ENCODE measurements around the gene GRIK4.

GRIK4 gene

DNA sequence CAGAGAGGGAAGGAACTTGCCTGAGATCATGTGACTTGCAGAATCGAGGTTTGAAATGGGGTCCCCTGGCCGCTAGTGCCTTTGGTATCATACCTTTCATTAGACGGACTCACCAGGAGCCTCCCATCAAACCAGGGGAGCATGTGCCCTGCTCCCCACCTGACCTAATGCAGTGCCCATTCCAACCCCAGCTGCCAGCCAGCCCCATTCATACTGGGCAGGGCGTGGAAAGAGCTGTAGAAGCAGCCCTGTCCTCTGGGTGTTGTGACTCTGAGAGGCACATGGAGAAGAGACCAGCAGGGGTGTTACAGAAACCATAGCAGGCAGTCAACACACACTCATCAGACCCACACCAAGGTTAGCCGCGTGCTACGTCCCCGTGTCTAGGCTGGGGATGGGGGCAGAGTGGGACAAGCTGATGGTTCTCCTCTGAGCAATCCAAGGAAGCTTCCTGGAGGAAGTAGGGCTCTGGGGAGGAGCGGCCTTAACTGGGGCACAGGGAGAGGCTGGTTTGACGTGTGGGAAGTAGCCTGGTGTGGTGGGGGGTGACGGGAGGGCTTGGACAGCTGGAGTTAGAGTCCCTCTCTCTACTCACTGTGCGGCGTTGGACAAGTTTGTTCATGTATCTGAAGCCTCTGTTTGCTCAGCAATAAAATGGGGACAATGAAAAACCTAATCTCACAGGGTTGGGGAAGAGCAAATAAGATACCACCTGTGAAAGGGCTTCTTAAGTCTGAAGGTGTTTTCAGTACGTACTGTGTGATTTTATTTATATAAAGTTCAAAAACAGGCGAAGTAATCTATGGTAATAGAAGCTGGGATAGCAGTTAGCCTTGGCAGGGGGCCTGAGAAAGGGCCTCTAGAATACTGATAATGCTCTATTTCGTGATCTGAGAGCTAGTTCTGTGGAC, 14.0 kb downstream of the GRIK4 start:
- DNase-seq (ENCODE audit: low read depth) = no peak

DNA sequence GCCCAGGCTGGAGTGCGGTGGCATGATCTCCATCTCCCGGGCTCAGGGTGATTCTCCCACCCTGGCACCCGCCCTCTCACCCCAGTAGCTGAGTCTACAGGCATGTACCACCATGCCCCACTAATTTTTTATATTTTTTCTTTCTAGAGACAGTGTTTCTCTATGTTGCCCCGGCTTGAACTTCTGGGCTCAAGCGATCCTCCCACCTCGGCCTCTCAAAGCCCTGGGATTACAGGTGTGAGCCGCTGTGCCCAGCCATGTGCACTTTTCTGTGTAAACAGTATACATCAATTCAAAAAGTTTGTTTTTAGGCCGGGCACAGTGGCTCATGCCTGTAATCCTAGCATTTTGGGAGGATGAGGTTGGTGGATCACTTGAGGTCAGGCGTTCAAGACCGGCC, 14.7 kb downstream of the GRIK4 start:
- DNase-seq (ENCODE audit: low read depth) = no peak

DNA sequence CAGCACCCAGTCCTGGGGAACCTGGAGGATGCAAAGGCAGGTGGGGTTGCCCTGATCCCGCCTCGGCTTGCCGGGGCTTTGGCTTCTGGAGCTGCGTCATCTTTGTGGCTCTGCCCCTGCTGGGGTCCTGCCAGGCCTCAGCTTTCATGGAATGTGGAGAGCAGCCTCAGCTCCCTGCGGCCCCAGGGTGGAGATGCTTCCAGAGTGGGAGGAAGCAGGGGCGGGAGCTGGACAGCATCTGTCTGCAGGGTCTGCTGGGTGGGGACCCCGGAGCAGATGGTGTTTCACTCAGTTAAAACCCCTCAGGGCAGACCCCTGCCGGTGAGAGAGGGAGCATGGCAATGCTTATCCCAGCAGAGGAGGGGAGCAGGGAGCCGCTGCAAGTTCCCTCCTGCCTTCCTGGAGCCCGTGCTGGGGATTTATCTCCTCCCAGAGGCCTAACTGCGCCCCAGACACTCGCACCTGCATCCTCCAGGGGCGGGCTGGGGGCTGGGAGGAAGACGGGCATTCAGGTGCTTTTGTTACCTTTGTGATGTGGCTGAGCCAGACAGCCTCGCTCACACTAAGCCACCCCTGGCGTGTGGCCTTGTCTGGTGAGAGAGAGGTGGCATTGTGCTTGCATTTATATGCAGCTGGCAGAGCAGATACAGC, 15.7 kb downstream of the GRIK4 start:
- no peak for DNase-seq (ENCODE audit: low read depth)

DNA sequence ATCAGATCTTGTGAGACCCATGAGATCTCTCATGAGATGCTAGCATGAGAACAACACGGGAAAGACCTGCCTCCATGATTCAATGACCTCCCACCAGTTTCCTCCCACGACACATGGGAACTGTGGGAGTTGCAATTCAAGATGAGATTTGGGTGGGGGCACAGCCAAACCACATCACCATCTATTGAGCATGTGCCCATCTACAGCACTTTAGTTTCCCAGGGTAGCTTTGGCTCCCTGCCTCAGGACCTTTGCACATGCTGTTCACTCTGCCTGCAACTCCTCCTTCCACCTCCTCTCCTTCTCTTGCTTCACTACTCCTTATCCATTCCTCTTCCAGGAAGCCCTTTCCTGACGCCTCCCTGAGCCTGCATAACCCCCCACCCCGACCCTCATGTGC, 17.2 kb downstream of the GRIK4 start:
- DNase-seq (ENCODE audit: low read depth) = no peak

DNA sequence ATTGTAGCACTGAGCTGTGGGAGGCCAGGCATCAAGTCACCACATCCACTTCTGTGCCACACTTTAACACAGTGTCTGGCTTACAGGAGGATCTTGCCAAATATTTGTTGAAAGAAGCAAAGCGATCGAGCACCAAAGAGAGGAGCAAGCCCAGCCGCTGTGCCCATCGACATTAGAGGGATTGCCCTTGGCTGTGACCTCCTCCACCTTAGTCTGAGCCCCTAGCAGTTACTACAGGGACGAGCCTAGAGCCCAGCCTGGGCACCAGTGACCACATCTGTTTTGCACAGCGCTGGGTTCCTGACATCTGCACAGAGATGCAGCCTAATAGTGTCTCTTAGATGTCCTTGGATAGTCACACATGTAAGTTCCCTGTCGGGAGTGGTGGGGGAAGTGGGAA, 17.7 kb downstream of the GRIK4 start:
- DNase-seq (ENCODE audit: low read depth) = no peak

DNA sequence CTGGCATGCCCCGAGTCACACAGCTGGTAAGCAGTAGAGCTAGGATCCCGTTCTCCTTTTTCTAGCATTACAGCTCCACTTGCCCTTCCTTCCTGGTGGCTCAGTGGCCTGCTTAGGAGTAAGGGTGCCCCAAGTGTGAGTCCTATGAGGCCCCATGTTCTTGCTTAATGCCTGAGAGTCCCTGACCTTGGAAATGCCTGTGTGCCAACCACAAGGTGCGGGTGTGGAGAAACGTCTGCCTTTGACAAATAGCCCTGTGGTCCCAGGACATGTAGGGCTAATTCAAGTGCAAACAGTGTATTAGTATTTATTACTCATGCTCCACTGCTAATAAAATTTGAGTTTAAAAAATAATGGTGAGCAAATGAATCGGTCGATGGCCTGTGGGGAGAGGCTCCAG, 18.4 kb downstream of the GRIK4 start:
- DNase-seq (ENCODE audit: low read depth) = no peak

DNA sequence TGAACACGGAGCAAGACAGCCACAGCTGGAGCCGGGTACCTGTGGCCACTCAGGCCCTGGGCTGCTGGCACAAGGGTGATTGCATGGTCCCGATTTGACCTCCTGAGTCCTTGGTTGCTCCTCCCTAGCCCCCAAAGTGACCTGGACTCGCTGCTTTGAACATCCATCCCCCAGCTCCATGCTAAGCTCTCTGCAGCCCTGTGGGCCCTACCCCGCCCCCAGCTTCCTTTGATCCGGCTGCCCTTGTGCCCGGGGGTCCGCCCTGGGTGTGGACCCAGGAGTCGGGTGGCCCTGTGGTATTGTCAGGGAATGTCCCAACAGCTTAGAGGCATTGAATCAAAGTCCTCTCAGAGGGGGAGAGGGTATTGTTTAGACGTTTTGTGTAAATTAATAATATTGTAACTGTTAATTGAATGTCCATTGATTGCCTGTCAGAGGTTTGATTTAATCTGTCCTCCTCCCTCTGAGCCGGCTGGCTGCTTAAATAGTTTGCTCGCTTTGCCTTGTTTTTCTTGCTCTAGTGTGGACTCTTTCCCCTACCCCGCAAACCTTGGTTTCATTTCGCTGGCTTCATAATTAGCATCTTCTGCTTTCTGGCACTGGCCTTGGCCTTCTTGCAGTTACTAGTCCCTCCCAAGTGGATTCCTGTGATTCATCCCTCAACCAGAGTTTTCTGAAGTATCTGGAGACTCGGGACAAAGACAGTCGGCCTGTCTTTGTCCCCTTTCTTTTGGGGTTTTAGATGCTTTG, 20.7 kb downstream of the GRIK4 start:
- DNase-seq (ENCODE audit: low read depth) = no peak

DNA sequence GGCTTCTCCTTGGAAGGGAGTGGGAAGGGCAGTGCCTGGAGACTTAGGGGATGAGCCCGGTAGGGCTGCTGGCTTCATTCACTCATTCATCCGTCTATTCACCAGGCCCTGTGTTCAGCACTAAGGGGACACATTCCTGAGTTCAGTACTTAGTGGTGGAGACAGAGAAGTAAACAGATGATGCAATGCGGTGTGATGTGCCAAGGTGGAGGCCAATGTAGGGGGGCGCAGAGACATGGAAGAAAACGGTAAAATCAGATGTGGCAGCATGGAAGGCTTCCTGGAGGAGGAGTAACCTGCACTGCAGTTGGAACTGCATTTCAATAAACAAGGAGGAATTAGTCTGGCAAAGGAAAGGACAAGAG, 21.3 kb downstream of the GRIK4 start:
- DNase-seq (ENCODE audit: low read depth) = no peak

DNA sequence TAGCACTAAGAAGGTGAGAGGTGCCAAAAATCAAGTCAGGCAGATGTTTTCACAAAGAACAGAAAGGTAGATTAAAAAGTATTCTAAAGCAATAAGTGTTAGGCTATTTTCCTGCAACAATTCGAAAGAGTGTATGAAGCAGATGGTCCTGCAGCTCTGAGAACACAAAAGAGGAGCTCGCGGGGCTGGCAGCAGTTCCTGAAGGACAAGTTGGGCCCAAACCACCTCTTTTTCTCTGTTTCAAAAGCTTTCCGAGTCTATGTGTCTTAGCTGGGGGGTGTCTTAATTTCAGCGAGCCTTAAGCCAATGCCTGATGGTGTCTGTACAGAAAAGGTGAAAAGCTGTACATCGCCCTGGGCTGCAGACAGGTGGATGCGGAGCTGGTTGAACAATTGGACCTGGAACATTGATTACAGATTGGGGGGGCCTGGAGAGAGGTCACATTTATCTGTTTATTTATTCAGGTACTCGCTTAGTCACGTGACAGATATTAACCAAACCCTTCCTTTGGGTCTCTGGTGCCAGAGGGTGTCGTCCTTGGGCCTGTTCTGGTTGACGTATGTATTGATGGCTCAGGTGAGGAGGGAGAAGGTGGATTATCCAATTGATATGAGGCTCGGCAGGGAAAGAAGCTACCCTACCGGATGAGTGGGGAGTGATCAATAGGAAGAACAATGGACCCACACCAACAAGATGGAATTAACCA, 24.7 kb downstream of the GRIK4 start:
- DNase-seq (ENCODE audit: low read depth) = no peak

DNA sequence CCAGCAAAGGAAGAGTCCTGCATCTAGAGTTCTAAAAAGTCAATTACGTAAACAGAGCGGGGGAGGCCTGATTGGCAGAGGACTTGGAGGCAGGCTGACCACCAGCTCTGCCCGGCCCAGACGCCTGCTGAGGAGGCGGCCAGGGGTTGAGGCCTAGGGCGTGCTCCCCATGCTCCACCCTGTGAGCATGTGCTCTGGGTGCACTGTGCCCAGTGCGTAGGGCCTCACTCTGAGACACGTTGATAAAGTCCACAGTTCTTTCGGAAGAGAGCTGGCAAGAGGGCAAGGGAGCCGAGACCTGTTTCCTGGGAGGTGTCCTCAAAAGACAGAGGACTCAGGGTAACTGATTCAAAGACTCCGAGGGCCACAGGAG, 25.2 kb downstream of the GRIK4 start:
- DNase-seq (ENCODE audit: low read depth) = no peak

DNA sequence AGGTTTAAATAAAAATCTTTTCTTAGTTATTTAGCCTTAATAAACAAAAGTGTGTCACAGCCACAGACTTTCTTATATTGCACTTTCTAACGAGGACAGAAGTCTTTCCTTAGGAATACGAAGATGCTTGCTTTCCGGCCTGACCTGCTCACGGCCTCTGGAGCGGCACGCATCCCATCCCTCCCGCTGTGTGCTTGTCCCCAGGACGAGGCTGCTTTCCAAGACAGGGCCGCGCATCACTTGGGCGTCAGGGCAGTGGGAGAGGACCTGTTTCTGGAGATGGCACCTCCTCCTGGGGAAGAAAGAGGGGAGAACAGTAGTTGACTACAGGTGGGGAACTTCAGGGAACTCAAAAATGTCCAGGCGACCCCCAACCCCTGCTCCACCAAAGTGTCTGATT, 26.4 kb downstream of the GRIK4 start:
- DNase-seq (ENCODE audit: low read depth) = no peak

DNA sequence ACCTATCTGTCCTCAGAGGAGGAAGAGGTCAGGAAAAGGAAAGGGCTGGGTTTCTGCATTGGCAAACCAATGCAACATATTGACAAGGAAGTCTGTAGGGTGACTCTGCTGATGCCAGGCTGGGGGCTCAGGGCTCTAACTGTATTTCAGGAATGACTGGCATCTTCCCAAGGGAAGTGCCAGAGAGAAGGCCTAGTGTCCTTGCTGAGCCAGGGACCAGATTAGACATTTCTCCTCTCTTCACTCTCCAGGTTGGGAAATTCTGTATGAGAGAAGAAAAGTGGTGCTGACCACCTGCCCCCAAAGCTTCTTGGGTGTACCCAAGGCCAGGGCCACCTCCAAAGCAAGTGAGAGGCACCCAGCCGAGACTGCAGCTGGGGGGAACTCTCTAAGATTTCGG, 27.2 kb downstream of the GRIK4 start:
- DNase-seq (ENCODE audit: low read depth) = no peak

DNA sequence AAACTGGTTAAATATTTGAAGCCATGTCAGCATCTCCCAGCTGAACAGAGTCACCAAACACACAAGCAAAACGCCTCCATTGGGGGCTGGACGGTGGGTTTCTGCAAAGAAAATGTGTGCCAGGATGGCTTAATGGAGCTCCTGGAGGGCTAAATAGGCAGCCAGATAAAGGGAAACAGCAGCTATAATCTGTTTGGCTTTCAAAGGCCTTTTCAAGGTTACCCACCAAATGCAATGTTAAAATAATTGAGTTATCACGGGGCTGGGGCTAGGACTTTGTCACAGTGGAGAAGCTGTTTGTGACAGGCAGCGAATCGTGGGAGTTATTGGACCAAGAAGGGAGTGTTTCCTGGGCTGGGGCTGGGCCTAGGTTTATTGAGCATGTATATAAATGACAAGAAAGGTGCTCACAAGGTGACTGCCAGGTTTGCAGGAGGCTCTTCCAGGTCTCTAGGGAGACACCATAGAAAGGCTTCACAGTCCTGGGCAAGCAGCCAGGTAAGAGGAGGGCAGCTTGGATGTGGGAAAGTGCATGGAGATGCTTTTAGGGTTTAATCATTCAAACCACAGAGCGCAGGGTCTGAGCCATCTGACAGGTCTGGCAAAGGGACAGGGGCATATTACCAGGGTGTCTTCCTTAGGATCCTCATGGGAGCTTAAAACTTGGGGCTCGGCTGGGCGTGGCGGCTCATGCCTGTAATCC, 28.3 kb downstream of the GRIK4 start:
- no peak for DNase-seq (ENCODE audit: low read depth)

DNA sequence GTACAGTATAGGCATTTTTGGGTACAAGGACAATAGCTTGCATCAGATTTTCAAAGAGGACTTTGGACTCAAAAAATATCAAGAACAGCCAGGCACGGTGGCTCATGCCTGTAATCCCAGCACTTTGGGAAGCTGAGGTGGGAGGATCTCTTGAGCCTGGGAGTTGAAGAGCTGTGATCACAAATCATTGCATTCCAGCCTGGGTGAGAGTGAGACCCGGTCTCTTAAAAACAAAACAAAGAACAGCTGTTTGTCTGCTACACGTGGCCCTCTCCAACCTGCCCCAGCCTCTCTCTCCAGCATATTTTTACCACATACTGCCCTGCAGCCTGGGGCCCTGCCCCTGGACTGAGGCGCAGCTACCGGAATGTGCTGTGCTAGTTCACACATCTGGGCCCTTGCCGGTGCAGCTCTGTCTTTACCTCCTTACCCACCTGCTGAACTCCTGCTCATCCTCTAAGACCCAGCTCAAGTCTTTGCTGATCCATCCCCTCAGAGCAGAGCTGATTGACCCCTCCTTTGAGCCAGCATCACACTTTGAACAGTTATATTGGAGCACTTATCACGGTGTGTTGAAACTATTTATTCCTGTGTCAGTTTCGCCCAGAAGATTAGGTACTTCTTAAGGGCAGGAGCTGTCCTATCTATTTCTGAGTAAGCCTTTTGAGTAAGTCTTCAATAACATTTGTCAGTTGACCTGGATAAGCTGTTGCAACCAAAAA, 29.4 kb downstream of the GRIK4 start:
- no peak for DNase-seq (ENCODE audit: low read depth)

DNA sequence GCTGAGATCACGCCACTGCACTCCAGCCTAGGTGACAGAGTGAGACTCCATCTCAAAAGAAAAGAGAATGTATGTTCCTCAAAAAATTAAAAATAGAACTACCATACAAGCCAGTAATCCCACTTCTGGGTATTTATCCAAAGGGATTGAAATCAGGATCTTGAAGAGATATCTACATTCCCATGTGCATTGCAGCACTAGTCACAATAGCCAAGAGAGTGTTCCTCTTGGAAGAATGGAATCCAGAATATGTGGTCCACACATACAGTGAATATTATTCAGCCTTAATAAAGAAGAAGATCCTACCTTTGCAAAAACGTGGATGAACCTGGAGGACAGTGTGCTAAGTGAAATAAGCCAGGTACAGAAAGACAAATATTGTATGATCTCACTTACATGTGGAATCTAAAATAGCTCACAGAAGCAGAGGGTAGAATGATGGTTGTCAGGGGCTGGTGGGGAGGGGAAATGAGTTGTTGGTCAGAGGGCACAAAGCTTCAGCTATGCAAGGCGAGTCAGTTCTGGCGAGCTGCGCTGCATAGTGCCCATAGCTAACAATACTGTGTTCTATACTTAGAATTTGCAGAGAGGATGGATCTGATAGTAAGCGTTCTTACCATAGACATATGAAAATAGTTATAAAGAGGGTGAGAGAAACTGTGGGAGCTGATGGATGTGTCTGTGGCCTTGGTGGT, 32.1 kb downstream of the GRIK4 start:
- DNase-seq (ENCODE audit: low read depth) = no peak

DNA sequence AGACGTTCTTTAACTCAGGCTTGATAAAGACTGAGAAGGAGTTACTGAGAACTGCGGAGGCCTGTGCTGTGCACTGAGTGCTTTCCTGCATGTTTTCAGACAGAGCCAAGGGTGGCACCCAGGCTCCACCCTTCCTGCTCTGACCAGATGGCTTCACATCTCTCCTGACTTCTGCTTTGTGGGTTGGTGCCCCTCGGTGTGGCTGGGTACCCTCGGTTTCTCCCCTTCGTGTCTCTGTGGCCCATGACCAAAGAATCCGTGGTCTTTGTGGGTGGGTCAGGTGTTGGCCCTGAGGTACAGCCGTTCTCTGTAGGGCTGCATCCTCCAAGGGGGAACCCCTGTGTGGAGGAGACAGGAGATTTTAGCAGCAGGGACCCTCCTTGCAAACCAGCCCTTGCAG, 34.3 kb downstream of the GRIK4 start:
- no peak for DNase-seq (ENCODE audit: low read depth)

DNA sequence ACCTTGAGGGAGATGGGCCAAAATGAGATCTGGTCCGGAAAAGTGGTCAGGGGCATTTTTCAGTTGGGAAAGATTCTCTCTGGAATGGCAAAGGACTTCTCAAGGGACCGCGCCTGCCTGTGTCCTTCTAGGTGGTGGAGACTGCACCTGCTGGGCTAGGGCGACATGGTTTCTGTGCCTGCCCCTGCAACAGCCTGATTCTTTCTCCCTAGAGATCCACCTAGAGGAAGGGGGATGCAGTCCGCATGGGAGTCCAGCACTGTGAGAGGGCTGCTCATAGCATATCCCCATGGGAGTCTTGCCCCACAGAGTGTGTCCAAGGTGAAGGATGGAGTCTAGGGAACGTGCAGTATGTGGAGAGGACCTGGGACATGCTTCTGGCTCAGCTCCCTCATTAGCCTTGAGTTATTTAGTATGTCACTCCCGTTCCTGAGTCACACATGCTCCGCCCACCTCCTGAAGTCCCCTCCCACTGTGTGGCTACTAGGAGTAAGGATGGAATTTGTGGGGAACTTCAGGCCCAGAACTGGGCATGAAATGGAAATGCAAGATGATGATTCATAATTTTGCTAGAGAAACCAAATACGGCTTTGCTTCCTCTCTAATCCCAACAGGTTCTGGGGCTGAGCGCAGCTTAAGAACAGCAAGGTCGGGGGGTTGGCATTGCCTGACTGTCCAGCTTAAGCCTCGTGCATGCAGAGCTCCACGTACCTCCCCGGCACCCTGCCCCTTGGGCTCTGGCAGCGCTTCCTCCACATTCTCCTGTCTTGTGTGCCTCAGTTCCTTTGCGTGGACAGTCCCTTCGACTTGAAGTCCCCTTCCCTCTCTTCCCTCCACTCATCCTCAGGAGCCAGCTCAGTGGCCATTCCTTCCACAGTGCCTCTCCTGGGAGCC, 35.0 kb downstream of the GRIK4 start:
- DNase-seq (ENCODE audit: low read depth) = no peak

DNA sequence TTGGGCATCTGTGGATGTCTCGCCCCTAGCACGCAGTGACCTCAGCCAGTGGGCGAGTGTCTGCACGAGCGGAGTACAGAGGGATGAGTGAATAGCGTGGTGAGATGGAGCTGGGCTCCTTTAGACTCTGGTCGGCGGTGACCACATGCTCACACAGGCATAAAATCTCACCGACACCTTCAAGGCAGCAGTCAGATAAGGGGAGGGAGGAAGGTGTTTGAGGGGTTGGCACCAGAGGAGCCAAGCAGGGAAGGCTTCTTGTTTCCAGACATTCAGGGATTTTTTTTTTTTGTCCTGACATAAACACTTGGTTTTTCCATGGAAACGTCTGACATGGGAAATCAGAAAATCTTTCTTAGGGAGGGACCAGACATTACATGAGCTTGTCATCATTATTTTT, 35.8 kb downstream of the GRIK4 start:
- DNase-seq (ENCODE audit: low read depth) = no peak
